ENCODE measurements around the gene TIMP4. TPM values are rescaled to one million over a fixed set of nuclear protein-coding genes. Genes with fewer than 3 reads are reported as not detected.

The TIMP4 gene
- total and polyA plus RNA-seq, 4 donors, result 0.36 to 1.7 (median 0.76) TPM

- no peaks in the 10 kb centered on the region for H3K27me3 ChIP-seq (ENCODE audit: control insufficient read depth in 4 of 4, insufficient read depth in 4 of 4, low read length in 3 of 4)
Measured at GRCh38 chr3:12184541-12184940, 25.8 kb upstream of the TIMP4 start.

DNA sequence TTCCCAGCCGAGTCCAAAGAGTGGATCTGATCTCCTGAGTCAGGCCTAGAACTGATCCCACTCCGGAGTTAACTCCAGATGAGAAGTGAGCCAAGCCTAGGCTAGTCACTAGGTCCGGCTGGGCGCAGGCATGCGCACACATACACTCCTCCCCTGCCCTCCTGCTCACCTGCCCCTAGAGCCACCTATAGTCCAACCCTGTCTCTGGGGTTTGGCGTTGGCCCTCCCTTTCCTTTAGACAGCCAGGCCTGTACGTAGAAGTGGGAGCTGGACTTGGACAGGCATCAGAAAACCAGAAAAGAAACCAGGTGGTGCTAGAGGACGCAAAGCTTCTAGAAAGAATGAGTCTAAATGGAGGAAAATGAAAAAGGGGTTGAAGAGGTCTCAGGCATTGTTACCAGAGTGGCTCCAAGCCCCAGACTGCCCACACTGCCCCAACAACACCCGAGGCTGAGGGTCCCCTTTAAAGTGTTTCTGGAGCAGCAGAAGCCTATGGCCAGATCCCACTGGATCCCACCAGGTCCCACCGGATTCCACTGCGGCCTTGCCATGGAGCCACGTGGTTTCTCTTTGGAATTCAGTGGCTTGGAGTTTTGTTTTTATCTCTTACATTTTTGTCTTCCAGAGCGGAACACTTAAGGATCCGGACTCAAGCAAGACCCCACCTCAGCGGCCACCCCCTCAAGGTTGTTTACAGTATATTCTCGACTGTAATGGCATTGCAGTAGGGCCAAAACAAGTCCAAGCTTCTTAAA lies 24.2 kb upstream of the TIMP4 start:
- Histone ChIP-seq H3K4me1 (ENCODE audit: control insufficient read depth in 4 of 4, insufficient read depth in 4 of 4, low read length in 3 of 4) (peaks cover 0 to 3% (median 0%) of the 10 kb centered on the region in 4 donors), H3K27me3 (ENCODE audit: control insufficient read depth in 4 of 4, insufficient read depth in 4 of 4, low read length in 3 of 4) (no peaks in the 10 kb centered on the region), H3K4me3 (ENCODE audit: low read depth in 1 of 3, low read length in 3 of 3) (no peak overlapping the region), H3K9ac (ENCODE audit: low read depth in 1 of 2, low read length in 2 of 2) (no peak overlapping the region), H3K9me3 (ENCODE audit: control insufficient read depth in 4 of 4, low read length in 3 of 4) (no peaks in the 10 kb centered on the region), H3K27ac (ENCODE audit: low read depth in 1 of 2, low read length in 2 of 2) (no peak overlapping the region), H3K36me3 (ENCODE audit: control insufficient read depth in 4 of 4, insufficient read depth in 3 of 4, low read depth in 1 of 4, low read length in 3 of 4) (no peaks in the 10 kb centered on the region)
- no peak for DNase-seq (ENCODE audit: low spot score)
- WGBS, result 89% methylated on average over 16 of the region's 16 CpGs
- TF ChIP-seq SP1 (IDR thresholded peaks at IDR 0.05), result no peak
- TF ChIP-seq RXRA (IDR thresholded peaks at IDR 0.05), result no peak
- TF ChIP-seq JUND (IDR thresholded peaks at IDR 0.05), result no peak
- TF ChIP-seq EGR1 (IDR thresholded peaks at IDR 0.05; ENCODE audit: low read depth in 2 of 2), result no peak
- no peak for TF ChIP-seq HNF4A (conservative IDR thresholded peaks at IDR 0.05)
- no peak for TF ChIP-seq HNF4G (IDR thresholded peaks at IDR 0.05)
- TF ChIP-seq YY1 (IDR thresholded peaks at IDR 0.05), result no peak
- TF ChIP-seq, protein P1, sequence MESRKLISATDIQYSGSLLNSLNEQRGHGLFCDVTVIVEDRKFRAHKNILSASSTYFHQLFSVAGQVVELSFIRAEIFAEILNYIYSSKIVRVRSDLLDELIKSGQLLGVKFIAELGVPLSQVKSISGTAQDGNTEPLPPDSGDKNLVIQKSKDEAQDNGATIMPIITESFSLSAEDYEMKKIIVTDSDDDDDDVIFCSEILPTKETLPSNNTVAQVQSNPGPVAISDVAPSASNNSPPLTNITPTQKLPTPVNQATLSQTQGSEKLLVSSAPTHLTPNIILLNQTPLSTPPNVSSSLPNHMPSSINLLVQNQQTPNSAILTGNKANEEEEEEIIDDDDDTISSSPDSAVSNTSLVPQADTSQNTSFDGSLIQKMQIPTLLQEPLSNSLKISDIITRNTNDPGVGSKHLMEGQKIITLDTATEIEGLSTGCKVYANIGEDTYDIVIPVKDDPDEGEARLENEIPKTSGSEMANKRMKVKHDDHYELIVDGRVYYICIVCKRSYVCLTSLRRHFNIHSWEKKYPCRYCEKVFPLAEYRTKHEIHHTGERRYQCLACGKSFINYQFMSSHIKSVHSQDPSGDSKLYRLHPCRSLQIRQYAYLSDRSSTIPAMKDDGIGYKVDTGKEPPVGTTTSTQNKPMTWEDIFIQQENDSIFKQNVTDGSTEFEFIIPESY (IDR thresholded peaks at IDR 0.05), result no peak
- TF ChIP-seq FOXA2 (IDR thresholded peaks at IDR 0.05), result no peak
- TF ChIP-seq NR2F2 (IDR thresholded peaks at IDR 0.05), result no peak
- TF ChIP-seq, protein P2, sequence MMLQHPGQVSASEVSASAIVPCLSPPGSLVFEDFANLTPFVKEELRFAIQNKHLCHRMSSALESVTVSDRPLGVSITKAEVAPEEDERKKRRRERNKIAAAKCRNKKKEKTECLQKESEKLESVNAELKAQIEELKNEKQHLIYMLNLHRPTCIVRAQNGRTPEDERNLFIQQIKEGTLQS (IDR thresholded peaks at IDR 0.05), result no peak
- no peak for TF ChIP-seq FOXA1 (IDR thresholded peaks at IDR 0.05)
- no peak for TF ChIP-seq GABPA (IDR thresholded peaks at IDR 0.05 in 1 of 2, conservative IDR thresholded peaks at IDR 0.05 in 1 of 2)
- no peak for TF ChIP-seq MAX (IDR thresholded peaks at IDR 0.05)
- no peak for TF ChIP-seq RAD21 (IDR thresholded peaks at IDR 0.05)
- TF ChIP-seq, protein P3, sequence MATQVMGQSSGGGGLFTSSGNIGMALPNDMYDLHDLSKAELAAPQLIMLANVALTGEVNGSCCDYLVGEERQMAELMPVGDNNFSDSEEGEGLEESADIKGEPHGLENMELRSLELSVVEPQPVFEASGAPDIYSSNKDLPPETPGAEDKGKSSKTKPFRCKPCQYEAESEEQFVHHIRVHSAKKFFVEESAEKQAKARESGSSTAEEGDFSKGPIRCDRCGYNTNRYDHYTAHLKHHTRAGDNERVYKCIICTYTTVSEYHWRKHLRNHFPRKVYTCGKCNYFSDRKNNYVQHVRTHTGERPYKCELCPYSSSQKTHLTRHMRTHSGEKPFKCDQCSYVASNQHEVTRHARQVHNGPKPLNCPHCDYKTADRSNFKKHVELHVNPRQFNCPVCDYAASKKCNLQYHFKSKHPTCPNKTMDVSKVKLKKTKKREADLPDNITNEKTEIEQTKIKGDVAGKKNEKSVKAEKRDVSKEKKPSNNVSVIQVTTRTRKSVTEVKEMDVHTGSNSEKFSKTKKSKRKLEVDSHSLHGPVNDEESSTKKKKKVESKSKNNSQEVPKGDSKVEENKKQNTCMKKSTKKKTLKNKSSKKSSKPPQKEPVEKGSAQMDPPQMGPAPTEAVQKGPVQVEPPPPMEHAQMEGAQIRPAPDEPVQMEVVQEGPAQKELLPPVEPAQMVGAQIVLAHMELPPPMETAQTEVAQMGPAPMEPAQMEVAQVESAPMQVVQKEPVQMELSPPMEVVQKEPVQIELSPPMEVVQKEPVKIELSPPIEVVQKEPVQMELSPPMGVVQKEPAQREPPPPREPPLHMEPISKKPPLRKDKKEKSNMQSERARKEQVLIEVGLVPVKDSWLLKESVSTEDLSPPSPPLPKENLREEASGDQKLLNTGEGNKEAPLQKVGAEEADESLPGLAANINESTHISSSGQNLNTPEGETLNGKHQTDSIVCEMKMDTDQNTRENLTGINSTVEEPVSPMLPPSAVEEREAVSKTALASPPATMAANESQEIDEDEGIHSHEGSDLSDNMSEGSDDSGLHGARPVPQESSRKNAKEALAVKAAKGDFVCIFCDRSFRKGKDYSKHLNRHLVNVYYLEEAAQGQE (IDR thresholded peaks at IDR 0.05), result no peak

More at GRCh38 chr3:12184541-12184940, 25.8 kb upstream of the TIMP4 start:
- peaks cover 0 to 2% (median 0%) of the 10 kb centered on the region in 4 donors for H3K4me1 ChIP-seq (ENCODE audit: control insufficient read depth in 4 of 4, insufficient read depth in 4 of 4, low read length in 3 of 4)
- H3K9ac ChIP-seq (ENCODE audit: low read depth in 1 of 2, low read length in 2 of 2), result no peak overlapping the region
- no peaks in the 10 kb centered on the region for H3K9me3 ChIP-seq (ENCODE audit: control insufficient read depth in 4 of 4, low read length in 3 of 4)
- no peak for DNase-seq (ENCODE audit: low spot score)
- no peaks in the 10 kb centered on the region for H3K36me3 ChIP-seq (ENCODE audit: control insufficient read depth in 4 of 4, insufficient read depth in 3 of 4, low read depth in 1 of 4, low read length in 3 of 4)
- no peak overlapping the region for H3K27ac ChIP-seq (ENCODE audit: low read depth in 1 of 2, low read length in 2 of 2)
- TF ChIP-seq HNF4G (IDR thresholded peaks at IDR 0.05) (no peak), JUND (IDR thresholded peaks at IDR 0.05) (no peak), EGR1 (IDR thresholded peaks at IDR 0.05; ENCODE audit: low read depth in 2 of 2) (no peak), TAF1 (conservative IDR thresholded peaks at IDR 0.05) (no peak)
- TF ChIP-seq, protein P3 (IDR thresholded peaks at IDR 0.05), result no peak
- TF ChIP-seq, protein P1 (IDR thresholded peaks at IDR 0.05), result no peak
- H3K4me3 ChIP-seq (ENCODE audit: low read depth in 1 of 3, low read length in 3 of 3), result no peak overlapping the region
- 98% methylated on average over 5 of the region's 5 CpGs for WGBS

Data from liver (tissue), 9 donors.